PC-9 (cell line): ENCODE results near the gene COL4A4.

ENCODE experiments used
- EZH2 ChIP-seq: fragments of 200-600 bp; sonication (generic); IDR thresholded peaks from 2 replicates; pipeline ENCODE4 v1.8.0; 2017; ENCODE audit warnings: antibody characterized with exemption, low read depth
- TF ChIP-seq, protein P1 (sequence below): fragments of 200-600 bp; sonication (generic); conservative IDR thresholded peaks from 2 replicates; pipeline ENCODE4 v1.6.1; 2017; ENCODE audit warnings: mixed run types, antibody characterized with exemption, mild to moderate bottlenecking, moderate library complexity

- TF ChIP-seq, protein P1, sequence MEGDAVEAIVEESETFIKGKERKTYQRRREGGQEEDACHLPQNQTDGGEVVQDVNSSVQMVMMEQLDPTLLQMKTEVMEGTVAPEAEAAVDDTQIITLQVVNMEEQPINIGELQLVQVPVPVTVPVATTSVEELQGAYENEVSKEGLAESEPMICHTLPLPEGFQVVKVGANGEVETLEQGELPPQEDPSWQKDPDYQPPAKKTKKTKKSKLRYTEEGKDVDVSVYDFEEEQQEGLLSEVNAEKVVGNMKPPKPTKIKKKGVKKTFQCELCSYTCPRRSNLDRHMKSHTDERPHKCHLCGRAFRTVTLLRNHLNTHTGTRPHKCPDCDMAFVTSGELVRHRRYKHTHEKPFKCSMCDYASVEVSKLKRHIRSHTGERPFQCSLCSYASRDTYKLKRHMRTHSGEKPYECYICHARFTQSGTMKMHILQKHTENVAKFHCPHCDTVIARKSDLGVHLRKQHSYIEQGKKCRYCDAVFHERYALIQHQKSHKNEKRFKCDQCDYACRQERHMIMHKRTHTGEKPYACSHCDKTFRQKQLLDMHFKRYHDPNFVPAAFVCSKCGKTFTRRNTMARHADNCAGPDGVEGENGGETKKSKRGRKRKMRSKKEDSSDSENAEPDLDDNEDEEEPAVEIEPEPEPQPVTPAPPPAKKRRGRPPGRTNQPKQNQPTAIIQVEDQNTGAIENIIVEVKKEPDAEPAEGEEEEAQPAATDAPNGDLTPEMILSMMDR, result no peak
- no peak for TF ChIP-seq EZH2
Observed at GRCh38 chr2:226993171-226993570, 170.8 kb downstream of the COL4A4 start.
